ENCODE results near the gene RNF126. TPM values are rescaled to one million over a fixed set of nuclear protein-coding genes. Genes with fewer than 3 reads are reported as not detected.
"Not testable (repeated sequence)": the region's sequence is repeated elsewhere in the genome, so short reads cannot be mapped to it uniquely, and the experiment has no call there.

Gene RNF126
- polyA plus RNA-seq, 1 donor (not counting 4 experiments of a cell fraction or from before 2014, with no cell fraction given) = 8.2 TPM

- TF ChIP-seq CTCF (optimal IDR thresholded peaks at IDR 0.05 in 1 of 3, IDR thresholded peaks at IDR 0.05 in 1 of 3, conservative IDR thresholded peaks at IDR 0.05 in 1 of 3; ENCODE audit: extremely low read depth in 1 of 3, insufficient read depth in 2 of 3, low read length in 3 of 3) (no peak), EZH2 (IDR thresholded peaks at IDR 0.05; ENCODE audit: low read length) (no peak)
- Histone ChIP-seq H3K36me3 (ENCODE audit: control insufficient read depth in 2 of 2, extremely low read depth in 1 of 2, insufficient read depth in 2 of 2, low read length in 2 of 2) (peaks cover 10 to 22% of the 10 kb centered on the region in 2 experiments), H3K4me1 (ENCODE audit: control insufficient read depth, extremely low read depth, insufficient read depth, low read length) (peaks cover under 1% of the 10 kb centered on the region), H3K9me1 (ENCODE audit: control insufficient read depth, extremely low read depth, insufficient read depth, low read length) (no peaks in the 10 kb centered on the region), H3K9me3 (ENCODE audit: control insufficient read depth, low read depth, low read length) (no peaks in the 10 kb centered on the region), H3K27ac (ENCODE audit: control insufficient read depth, insufficient read depth, low read length) (no peak overlapping the region), H3K27me3 (ENCODE audit: control insufficient read depth, extremely low read depth, insufficient read depth, low read length) (no peaks in the 10 kb centered on the region), H2AFZ (ENCODE audit: control insufficient read depth, low read length) (no peak overlapping the region), H3K9ac (ENCODE audit: control insufficient read depth, extremely low read depth, insufficient read depth, low read length) (no peak overlapping the region), H3K4me2 (ENCODE audit: control insufficient read depth, extremely low read depth, insufficient read depth, low read depth, low read length) (no peak overlapping the region), H4K20me1 (ENCODE audit: control insufficient read depth, extremely low read depth, insufficient read depth, low read length) (no peaks in the 10 kb centered on the region), H3K79me2 (ENCODE audit: control insufficient read depth, insufficient read depth, low read length) (no peaks in the 10 kb centered on the region), H3K4me3 (ENCODE audit: control insufficient read depth in 2 of 3, extremely low read depth in 1 of 3, insufficient read depth in 2 of 3, low read depth in 1 of 3, low read length in 3 of 3) (no peak overlapping the region)
- dilution Hi-C loops (cut with MboI; ENCODE audit: extremely low pct_ligation_motif_present, low sequenced_read_pairs) = no loop called here
- no peak for DNase-seq (ENCODE audit: low read depth, low spot score)
- FAIRE-seq = no peak
Measured at GRCh38 chr19:621819-622218, 41.2 kb downstream of the RNF126 start.

- peaks cover 10 to 22% of the 10 kb centered on the region in 2 experiments for H3K36me3 ChIP-seq (ENCODE audit: control insufficient read depth in 2 of 2, extremely low read depth in 1 of 2, insufficient read depth in 2 of 2, low read length in 2 of 2)
- dilution Hi-C loops (cut with MboI; ENCODE audit: extremely low pct_ligation_motif_present, low sequenced_read_pairs); H3K9ac ChIP-seq (ENCODE audit: control insufficient read depth, extremely low read depth, insufficient read depth, low read length); FAIRE-seq; H2AFZ ChIP-seq (ENCODE audit: control insufficient read depth, low read length); H3K4me2 ChIP-seq (ENCODE audit: control insufficient read depth, extremely low read depth, insufficient read depth, low read depth, low read length); H3K27me3 ChIP-seq (ENCODE audit: control insufficient read depth, extremely low read depth, insufficient read depth, low read length); H4K20me1 ChIP-seq (ENCODE audit: control insufficient read depth, extremely low read depth, insufficient read depth, low read length); H3K27ac ChIP-seq (ENCODE audit: control insufficient read depth, insufficient read depth, low read length); H3K9me1 ChIP-seq (ENCODE audit: control insufficient read depth, extremely low read depth, insufficient read depth, low read length); H3K9me3 ChIP-seq (ENCODE audit: control insufficient read depth, low read depth, low read length); H3K79me2 ChIP-seq (ENCODE audit: control insufficient read depth, insufficient read depth, low read length); H3K4me3 ChIP-seq (ENCODE audit: control insufficient read depth in 2 of 3, extremely low read depth in 1 of 3, insufficient read depth in 2 of 3, low read depth in 1 of 3, low read length in 3 of 3); DNase-seq (ENCODE audit: low read depth, low spot score); H3K4me1 ChIP-seq (ENCODE audit: control insufficient read depth, extremely low read depth, insufficient read depth, low read length): not testable (repeated sequence)
Measured at GRCh38 chr19:621191-621590, 41.8 kb downstream of the RNF126 start.

- dilution Hi-C loops (cut with MboI; ENCODE audit: extremely low pct_ligation_motif_present, low sequenced_read_pairs) = no loop called here
- Histone ChIP-seq H3K36me3 (ENCODE audit: control insufficient read depth in 2 of 2, extremely low read depth in 1 of 2, insufficient read depth in 2 of 2, low read length in 2 of 2) (peaks cover 10 to 18% of the 10 kb centered on the region in 2 experiments), H4K20me1 (ENCODE audit: control insufficient read depth, extremely low read depth, insufficient read depth, low read length) (peaks cover 2% of the 10 kb centered on the region), H3K4me3 (ENCODE audit: control insufficient read depth in 2 of 3, extremely low read depth in 1 of 3, insufficient read depth in 2 of 3, low read depth in 1 of 3, low read length in 3 of 3) (no peak overlapping the region), H3K4me2 (ENCODE audit: control insufficient read depth, extremely low read depth, insufficient read depth, low read depth, low read length) (no peak overlapping the region), H2AFZ (ENCODE audit: control insufficient read depth, low read length) (no peak overlapping the region), H3K9ac (ENCODE audit: control insufficient read depth, extremely low read depth, insufficient read depth, low read length) (no peak overlapping the region), H3K79me2 (ENCODE audit: control insufficient read depth, insufficient read depth, low read length) (no peaks in the 10 kb centered on the region), H3K9me3 (ENCODE audit: control insufficient read depth, low read depth, low read length) (no peaks in the 10 kb centered on the region), H3K27me3 (ENCODE audit: control insufficient read depth, extremely low read depth, insufficient read depth, low read length) (no peaks in the 10 kb centered on the region), H3K9me1 (ENCODE audit: control insufficient read depth, extremely low read depth, insufficient read depth, low read length) (no peaks in the 10 kb centered on the region), H3K27ac (ENCODE audit: control insufficient read depth, insufficient read depth, low read length) (no peak overlapping the region), H3K4me1 (ENCODE audit: control insufficient read depth, extremely low read depth, insufficient read depth, low read length) (no peaks in the 10 kb centered on the region)
- FAIRE-seq (no peak), DNase-seq (ENCODE audit: low read depth, low spot score) (no peak)
- TF ChIP-seq EZH2 (IDR thresholded peaks at IDR 0.05; ENCODE audit: low read length) (no peak), CTCF (optimal IDR thresholded peaks at IDR 0.05 in 1 of 3, IDR thresholded peaks at IDR 0.05 in 1 of 3, conservative IDR thresholded peaks at IDR 0.05 in 1 of 3; ENCODE audit: extremely low read depth in 1 of 3, insufficient read depth in 2 of 3, low read length in 3 of 3) (no peak)
Measured at GRCh38 chr19:620166-620862, 42.7 kb downstream of the RNF126 start.
